Upper lobe of left lung (tissue), 6 donors: ENCODE results near the gene CDHR2. TPM values are rescaled to one million over a fixed set of nuclear protein-coding genes. Genes with fewer than 3 reads are reported as not detected.

Experiments used
- ATAC-seq, 2 donors: fragments of 200-7000 bp; cut with Tn5 transposase; one replicate each; pipeline ENCODE4 v1.9.1; 2022; ENCODE audit warnings: mild to moderate bottlenecking in 2 of 2, moderate library complexity in 2 of 2; ENCODE audit not compliant: low FRiP score in 2 of 2
- DNase-seq, 2 donors: peaks; one replicate each; pipeline ENCODE4 v3.0.0-alpha.2; 2019 to 2020
- H3K27ac ChIP-seq, 4 donors: fragments of 200-600 bp; sonication (generic); one replicate each; pipeline ENCODE4 v1.5.1; 2016 to 2019
- H3K27me3 ChIP-seq, 4 donors: fragments of 200-600 bp; sonication (generic); one replicate each; pipeline ENCODE4 v1.5.1; 2017 to 2019
- H3K36me3 ChIP-seq, 4 donors: fragments of 200-600 bp; sonication (generic); one replicate each; pipeline ENCODE4 v1.5.1; 2016 to 2019
- H3K4me1 ChIP-seq, 4 donors: fragments of 200-600 bp; sonication (generic); one replicate each; pipeline ENCODE4 v1.5.1; 2018 to 2019
- H3K4me3 ChIP-seq, 4 donors: fragments of 200-600 bp; sonication (generic); one replicate each; pipeline ENCODE4 v1.5.1; 2017 to 2019; ENCODE audit warnings: mild to moderate bottlenecking in 2 of 4, moderate library complexity in 1 of 4
- H3K9me3 ChIP-seq, 4 donors: fragments of 200-600 bp; sonication (generic); one replicate each; pipeline ENCODE4 v1.5.1; 2018 to 2019
- EP300 ChIP-seq, 4 donors: sonication (generic); formaldehyde crosslinking; IDR thresholded peaks; one replicate each; pipeline ENCODE4 v1.5.1; 2017; ENCODE audit warnings: antibody characterized with exemption in 4 of 4, control low read depth in 2 of 4
- POLR2A ChIP-seq, 4 donors: fragments of 450-650 bp; IDR thresholded peaks; one replicate each; pipeline ENCODE4 v1.5.1; 2016 to 2017; ENCODE audit warnings: antibody characterized with exemption in 4 of 4, mild to moderate bottlenecking in 2 of 4
- POLR2AphosphoS5 ChIP-seq, 2 donors: sonication (generic); formaldehyde crosslinking; IDR thresholded peaks; one replicate each; pipeline ENCODE4 v1.5.1; 2017; ENCODE audit warnings: antibody characterized with exemption in 2 of 2
- WGBS, 2 donors: methylation state at CpG; one replicate each; pipeline ENCODE4 v1.1.5; 2017 to 2018; 5-methylcytosine and 5-hydroxymethylcytosine counted together
- total RNA-seq, 6 donors: library from RNA; depleted of rRNA in 4 of 6; stranded (reverse); fragments of >200 nt in 4 of 6; gene quantifications; one replicate each; pipeline versions ENCODE4 v1.1.0 to v1.2.1, GENCODE V29; 2016 to 2021
- TF ChIP-seq, protein P1 (sequence below), 6 experiments: fragments of 450-650 bp in 4 of 6; fragments of 200-600 bp in 2 of 6; sonication (generic) in 2 of 6; IDR thresholded peaks; one replicate each; pipeline ENCODE4 v1.5.1; 2016 to 2019; ENCODE audit warnings: antibody characterized with exemption in 6 of 6
- donor health status: DM: no; HTN: no; CAD: no; lungs with moderate emphysema.
- donor health status: DM: no; HTN: yes; CAD: no; lungs with severe emphysema.

The CDHR2 gene
- total RNA-seq, 6 donors from 2014 or later, result 0.30 to 0.34 TPM; not detected in 4

DNA sequence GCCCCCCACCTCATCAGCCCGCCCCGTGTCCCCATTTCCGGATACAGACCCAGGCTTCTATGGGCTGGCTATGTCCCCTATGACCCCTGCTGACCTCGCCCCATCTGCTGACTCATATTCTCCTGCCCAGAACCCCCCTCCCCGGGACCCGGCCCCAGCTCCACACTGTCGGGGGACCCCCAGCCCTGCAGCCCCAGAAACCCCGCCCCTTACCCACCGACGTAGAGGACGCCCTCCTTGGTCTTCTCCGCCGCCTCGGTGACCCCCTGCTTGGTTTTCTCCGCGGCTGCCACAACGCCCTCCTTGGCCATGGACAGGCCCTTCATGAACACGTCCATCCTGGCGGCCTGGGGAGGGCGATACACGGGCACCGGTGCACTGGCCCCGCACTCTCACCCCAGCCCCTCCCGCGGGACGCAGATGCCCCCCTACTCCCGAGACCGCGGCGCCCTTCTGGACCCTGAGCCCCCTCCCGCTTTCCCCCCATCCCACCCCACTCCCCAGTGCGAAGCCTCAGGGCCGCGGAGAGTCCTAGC, 80.2 kb downstream of the CDHR2 start:
- TF ChIP-seq, protein P1, sequence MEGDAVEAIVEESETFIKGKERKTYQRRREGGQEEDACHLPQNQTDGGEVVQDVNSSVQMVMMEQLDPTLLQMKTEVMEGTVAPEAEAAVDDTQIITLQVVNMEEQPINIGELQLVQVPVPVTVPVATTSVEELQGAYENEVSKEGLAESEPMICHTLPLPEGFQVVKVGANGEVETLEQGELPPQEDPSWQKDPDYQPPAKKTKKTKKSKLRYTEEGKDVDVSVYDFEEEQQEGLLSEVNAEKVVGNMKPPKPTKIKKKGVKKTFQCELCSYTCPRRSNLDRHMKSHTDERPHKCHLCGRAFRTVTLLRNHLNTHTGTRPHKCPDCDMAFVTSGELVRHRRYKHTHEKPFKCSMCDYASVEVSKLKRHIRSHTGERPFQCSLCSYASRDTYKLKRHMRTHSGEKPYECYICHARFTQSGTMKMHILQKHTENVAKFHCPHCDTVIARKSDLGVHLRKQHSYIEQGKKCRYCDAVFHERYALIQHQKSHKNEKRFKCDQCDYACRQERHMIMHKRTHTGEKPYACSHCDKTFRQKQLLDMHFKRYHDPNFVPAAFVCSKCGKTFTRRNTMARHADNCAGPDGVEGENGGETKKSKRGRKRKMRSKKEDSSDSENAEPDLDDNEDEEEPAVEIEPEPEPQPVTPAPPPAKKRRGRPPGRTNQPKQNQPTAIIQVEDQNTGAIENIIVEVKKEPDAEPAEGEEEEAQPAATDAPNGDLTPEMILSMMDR (IDR thresholded peaks at IDR 0.05), result no peak
- no peak for TF ChIP-seq POLR2AphosphoS5 (IDR thresholded peaks at IDR 0.05)
- no peak for TF ChIP-seq POLR2A (IDR thresholded peaks at IDR 0.05)
- TF ChIP-seq EP300 (IDR thresholded peaks at IDR 0.05), result no peak
- ATAC-seq (no peak), DNase-seq (peak in 1 of 2 donors; percentile 72)
- Histone ChIP-seq H3K4me1 (peaks cover 12 to 18% (median 13%) of the 10 kb centered on the region in 4 donors), H3K27me3 (peaks cover 0 to 43% (median 23%) of the 10 kb centered on the region in 4 donors), H3K9me3 (no peaks in the 10 kb centered on the region), H3K36me3 (no peaks in the 10 kb centered on the region), H3K4me3 (no peak overlapping the region), H3K27ac (no peak overlapping the region)
- 16 to 18% methylated on average over 14 to 18 of the region's 34 CpGs for WGBS, 2 donors

DNA sequence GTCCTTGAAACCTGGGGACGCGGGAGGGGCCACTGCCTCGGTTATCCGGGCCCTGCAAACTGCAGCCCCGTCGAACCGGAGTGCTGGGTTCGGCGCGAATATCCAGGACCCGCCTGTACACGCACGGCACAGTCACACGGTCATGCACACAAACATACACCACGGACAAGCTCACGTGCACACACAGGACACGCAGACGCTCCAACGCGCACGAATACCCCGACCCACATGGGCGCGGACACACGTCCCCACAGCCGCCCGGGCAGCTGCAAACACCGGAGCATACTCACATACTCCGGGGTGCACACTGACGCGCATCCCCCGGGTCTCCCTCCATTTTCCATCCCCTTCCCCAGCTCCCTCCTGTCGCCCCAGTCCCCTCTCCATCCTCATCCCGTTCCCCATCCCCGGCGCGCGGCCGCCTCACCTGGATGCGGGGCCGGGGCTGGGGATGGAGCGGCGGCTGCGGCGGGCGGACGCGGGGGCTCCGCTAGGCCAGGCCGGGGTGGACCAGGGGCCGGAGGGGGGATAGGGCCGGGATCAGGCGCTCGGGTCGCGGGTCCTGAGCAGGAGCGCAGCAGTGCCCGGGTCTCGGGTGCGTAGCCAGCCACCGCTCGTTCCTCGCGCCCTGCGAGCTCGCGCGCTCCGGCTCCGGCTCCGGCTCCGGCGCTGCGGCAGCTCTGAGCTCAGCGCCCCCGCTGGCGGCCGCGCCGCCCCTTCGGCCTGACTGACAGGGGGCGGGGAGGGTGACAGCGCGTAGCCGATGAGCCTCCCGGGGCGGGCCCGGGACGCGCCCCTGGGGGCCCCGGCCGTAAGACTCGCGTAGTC, 80.9 kb downstream of the CDHR2 start, which contains the start of the genes EIF4E1B and SNCB:
Gene EIF4E1B, plus strand, starts transcription at position 823 of the 828 bp plus-strand sequence. CDS start 12,113 bp downstream, outside the sequence.
Gene SNCB, minus strand, starts transcription at position 682 of the 828 bp plus-strand sequence. CDS start 880 bp downstream, outside the sequence.
- peak in 1 of 2 donors; percentile 90 for DNase-seq
- peaks cover 0 to 43% (median 23%) of the 10 kb centered on the region in 4 donors for H3K27me3 ChIP-seq
- peak within 1 kb of the TSS in 3 of 4 donors; percentile 26 to 42 (median 32) for H3K4me3 ChIP-seq
- no peaks in the 10 kb centered on the region for H3K9me3 ChIP-seq
- H3K36me3 ChIP-seq, result no peaks in the 10 kb centered on the region
- H3K27ac ChIP-seq, result no peak within 1 kb of the TSS
- peaks cover 12 to 18% (median 13%) of the 10 kb centered on the region in 4 donors for H3K4me1 ChIP-seq
- TF ChIP-seq, protein P1 (IDR thresholded peaks at IDR 0.05), result no peak
- TF ChIP-seq POLR2A (IDR thresholded peaks at IDR 0.05) (no peak), EP300 (IDR thresholded peaks at IDR 0.05) (no peak), POLR2AphosphoS5 (IDR thresholded peaks at IDR 0.05) (no peak)
- WGBS, 2 donors, result 1 to 4% methylated on average over 12 to 57 of the region's 94 CpGs
- peak in 1 of 2 donors; percentile 70 for ATAC-seq

DNA sequence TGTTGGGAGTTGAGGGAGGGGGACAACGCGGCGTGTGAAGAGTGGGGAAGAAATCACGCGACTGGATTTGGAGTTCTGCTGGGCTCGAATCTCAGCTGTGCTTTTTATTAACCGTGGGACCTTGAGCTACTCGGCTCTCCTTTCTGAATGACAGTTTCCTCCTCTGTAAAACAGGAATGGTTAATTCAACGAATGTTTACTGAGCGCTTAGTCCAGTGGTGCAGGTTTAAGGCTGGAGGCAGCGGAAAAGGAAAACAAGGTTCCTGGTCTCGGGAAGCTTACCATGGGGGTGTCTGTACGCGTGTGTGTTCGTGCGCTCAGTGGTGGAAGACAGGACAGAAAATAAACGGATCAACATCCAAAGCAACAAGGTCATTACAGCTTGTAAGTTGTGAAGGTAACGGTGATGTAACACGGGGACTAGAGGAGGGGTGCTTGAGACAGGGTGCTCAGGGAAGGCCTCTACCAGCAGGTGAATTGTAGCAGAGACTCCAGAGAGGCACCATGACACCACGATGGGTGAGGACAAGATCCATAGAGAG, 81.6 kb downstream of the CDHR2 start:
- WGBS, 2 donors, result 5 to 6% methylated on average over 17 to 20 of the region's 20 CpGs
- H3K27me3 ChIP-seq, result peaks cover 0 to 42% (median 23%) of the 10 kb centered on the region in 4 donors
- peak overlapping the region in 3 of 4 donors; percentile 26 to 42 (median 32) for H3K4me3 ChIP-seq
- TF ChIP-seq POLR2A (IDR thresholded peaks at IDR 0.05) (no peak), POLR2AphosphoS5 (IDR thresholded peaks at IDR 0.05) (no peak), EP300 (IDR thresholded peaks at IDR 0.05) (no peak)
- TF ChIP-seq, protein P1 (IDR thresholded peaks at IDR 0.05), result no peak
- H3K27ac ChIP-seq, result no peak overlapping the region
- H3K9me3 ChIP-seq, result no peaks in the 10 kb centered on the region
- no peaks in the 10 kb centered on the region for H3K36me3 ChIP-seq
- DNase-seq (no peak), ATAC-seq (no peak)
- peaks cover 12 to 18% (median 13%) of the 10 kb centered on the region in 4 donors for H3K4me1 ChIP-seq

DNA sequence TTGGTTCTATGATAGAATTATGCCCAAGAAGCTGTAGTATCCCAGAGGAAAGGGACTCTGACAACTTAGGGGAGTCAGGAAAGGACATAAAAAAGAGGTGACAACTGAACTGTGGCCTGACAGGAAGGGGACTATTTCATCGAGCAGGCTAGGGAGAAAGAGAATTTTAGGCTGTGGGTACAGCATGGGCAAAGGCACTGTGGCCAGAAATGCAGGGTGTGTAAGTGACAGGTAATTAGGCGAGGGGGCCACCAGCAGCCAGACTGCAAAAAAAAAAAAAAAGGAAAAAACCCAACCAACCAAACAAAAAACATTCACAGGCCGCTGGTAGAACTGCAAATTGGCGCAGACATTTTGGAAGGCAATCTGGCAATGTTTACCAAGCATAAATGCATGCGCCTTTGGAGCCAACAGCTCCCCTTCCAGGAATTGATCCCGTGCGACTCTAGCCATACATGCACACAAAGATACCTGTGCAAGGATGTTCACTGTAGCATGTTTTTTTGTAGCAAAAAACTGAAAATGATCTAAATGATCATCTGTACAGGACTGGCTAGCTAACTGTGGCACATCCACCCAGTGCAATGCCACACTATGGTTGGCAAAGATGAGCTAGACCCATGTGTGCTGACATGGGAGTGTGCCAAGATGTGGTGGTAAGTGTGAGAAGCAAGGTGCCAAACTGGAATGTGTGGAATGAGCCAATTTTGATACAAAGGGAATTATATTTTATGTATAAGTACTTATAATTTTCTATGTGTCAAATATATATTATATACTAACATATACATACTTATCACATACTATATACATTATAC, 82.5 kb downstream of the CDHR2 start:
- H3K27me3 ChIP-seq, result peaks cover 0 to 38% (median 20%) of the 10 kb centered on the region in 4 donors
- H3K36me3 ChIP-seq, result no peaks in the 10 kb centered on the region
- H3K27ac ChIP-seq, result no peak overlapping the region
- no peak for ATAC-seq
- no peak for DNase-seq
- peaks cover 12 to 18% (median 13%) of the 10 kb centered on the region in 4 donors for H3K4me1 ChIP-seq
- TF ChIP-seq POLR2AphosphoS5 (IDR thresholded peaks at IDR 0.05) (no peak), POLR2A (IDR thresholded peaks at IDR 0.05) (no peak)
- TF ChIP-seq, protein P1 (IDR thresholded peaks at IDR 0.05), result no peak
- WGBS, 2 donors, result 70 to 72% methylated on average over 7 of the region's 7 CpGs
- no peak overlapping the region for H3K4me3 ChIP-seq
- H3K9me3 ChIP-seq, result no peaks in the 10 kb centered on the region
